ENCODE data around the gene RDX. TPM values are rescaled to one million over a fixed set of nuclear protein-coding genes. Genes with fewer than 3 reads are reported as not detected.

The RDX gene
- total RNA-seq, 2 donors from 2014 or later, result 97.5 to 100 TPM

DNA sequence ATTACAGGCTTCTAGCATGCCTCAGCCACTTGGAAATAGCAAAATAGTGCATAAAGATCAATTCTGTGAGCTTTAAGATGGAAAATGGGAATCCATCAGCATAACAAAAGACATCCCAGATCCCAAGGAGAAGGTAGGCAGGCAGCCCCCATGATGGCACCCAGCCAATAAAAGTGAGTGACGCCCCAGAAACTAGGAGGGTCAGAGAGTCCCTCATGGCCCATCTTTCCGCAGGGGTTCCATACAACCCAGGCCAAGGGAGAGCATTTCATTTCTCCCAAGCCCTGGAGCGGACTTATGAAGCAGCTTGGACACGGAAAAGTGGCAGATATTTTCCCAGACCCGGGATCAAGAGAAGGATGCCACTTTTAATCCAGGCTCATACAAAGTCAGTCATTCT, 110.0 kb downstream of the RDX start:
- ATAC-seq (no peak), DNase-seq (no peak)
- intact Hi-C loops (cut with DNase I), result no loop called here

DNA sequence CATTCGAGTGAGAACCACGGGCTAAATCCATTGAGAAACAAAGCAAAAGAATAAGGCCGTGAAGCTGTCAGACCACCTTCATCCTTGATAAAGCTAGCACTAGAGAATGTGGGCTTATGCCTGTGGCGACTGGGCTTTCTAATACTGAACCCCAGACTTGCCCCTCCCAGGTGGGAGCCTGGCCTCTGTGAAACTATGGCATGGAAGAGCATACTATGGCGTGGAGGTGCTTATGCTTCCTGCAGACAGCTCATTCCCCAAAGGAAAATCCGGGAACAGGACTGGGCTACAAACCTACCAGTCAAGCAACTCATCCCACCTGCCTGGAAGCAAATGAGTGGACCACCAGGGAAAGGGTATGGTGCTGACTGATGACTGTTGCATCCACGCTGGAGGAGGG, 110.8 kb downstream of the RDX start:
- DNase-seq (no peak), ATAC-seq (no peak)
- intact Hi-C loops (cut with DNase I), result no loop called here

DNA sequence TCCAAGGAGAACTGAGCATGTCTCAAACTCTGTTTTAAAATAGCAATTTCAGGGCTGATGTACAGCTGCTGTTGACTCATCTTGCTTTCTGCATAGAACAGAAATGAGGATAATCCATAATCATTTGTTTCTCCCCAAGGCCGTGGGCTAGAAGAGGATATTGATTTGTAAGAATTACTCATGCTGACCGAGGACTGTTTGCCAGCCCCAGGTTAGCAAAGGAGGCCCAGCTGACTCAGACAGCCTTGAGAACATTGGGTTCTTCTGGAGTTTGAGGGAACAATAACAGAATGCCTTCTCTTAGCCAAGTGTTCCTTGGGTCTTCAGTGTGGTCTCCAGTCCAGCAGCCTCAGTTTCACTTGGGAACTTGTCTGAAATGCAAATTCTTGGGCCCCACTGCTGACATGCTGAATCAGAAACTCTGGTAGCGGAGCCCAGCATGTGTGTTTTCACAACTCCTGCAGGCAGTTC, 111.3 kb downstream of the RDX start:
- intact Hi-C loops (cut with DNase I), result no loop called here
- ATAC-seq (no peak), DNase-seq (no peak)

DNA sequence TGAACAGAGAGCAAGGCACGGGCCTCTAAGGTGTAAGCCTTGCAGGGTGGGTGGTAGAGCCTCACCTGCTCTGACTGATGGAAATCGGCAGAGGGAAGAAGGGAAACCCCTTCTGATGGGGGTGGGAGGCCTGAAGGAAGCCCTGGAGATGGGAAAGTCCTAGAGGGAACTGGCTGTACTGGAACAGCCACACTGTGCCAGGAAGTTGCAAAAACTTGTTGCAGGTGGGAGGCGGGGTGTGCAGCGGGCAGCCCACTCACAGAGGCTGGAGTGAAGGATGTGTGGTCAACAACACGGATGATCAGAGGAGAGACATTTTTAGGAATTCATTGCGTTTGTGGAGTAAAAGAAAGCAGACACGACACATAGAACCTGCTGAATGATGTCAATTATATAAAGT, 112.0 kb downstream of the RDX start:
- intact Hi-C loops (cut with DNase I), result no loop called here
- ATAC-seq (no peak), DNase-seq (no peak)

DNA sequence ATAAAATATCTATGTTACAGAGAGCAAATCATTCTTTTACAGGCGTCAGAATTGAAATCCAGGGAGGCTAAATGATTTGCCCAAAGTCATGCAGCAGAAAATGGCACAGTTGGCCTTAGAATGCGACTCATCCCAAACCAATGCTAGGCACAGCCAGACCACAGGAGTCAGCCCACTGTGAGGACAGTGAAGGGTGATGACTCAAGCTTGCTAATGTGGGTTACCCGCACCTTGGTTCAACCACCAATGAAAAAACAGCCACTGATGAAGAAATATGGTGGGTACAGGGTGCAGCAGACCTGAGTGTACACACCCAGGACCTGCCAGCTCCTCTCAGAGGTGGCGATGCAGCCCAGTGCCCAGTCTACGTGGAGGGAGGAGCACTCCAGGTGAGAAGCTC, 113.5 kb downstream of the RDX start:
- intact Hi-C loops (cut with DNase I), result no loop called here
- DNase-seq, result no peak
- ATAC-seq, result no peak

DNA sequence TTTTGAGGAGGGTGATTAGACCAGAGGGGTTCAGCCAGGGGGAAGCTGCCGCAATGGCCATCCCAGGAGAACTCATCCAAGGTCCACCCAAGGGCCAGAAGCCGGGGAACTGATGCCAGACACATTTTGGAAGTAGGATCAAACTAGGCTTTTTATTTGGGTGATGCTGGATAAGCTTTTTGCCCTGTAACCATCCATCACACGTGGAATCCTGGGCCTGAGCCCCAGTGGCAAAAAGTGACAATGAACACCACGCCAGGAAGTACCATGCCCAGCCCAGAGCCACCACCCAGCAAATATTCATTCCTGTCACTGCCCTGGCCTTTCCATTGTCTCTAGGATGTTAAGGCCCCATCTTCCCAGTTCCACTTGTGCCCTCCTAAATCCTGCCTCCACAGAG, 117.3 kb downstream of the RDX start:
- intact Hi-C loops (cut with DNase I), result no loop called here

DNA sequence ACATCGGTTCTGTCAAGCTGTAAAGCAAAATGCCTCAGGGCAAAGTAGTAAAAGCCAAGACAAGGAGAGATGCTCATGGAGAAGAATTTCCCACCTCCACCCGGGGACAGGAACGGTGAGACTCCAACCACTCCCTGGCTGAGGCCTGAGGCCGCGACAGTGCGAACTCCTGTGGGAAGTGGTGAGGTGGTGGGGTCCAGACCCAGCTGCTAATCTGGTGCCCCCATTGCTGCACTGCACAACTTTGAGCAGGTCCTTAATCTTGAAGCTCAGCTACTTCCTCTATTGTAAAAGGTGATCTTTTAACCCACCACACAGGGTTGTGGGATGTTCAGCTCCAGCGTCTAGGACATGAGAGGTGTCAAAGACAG, 119.3 kb downstream of the RDX start:
- intact Hi-C loops (cut with DNase I), result no loop called here
- no peak for DNase-seq
- ATAC-seq, result no peak

More for the DNA sequence above, 117.3 kb downstream of the RDX start:
- DNase-seq, result no peak
- no peak for ATAC-seq

DNA sequence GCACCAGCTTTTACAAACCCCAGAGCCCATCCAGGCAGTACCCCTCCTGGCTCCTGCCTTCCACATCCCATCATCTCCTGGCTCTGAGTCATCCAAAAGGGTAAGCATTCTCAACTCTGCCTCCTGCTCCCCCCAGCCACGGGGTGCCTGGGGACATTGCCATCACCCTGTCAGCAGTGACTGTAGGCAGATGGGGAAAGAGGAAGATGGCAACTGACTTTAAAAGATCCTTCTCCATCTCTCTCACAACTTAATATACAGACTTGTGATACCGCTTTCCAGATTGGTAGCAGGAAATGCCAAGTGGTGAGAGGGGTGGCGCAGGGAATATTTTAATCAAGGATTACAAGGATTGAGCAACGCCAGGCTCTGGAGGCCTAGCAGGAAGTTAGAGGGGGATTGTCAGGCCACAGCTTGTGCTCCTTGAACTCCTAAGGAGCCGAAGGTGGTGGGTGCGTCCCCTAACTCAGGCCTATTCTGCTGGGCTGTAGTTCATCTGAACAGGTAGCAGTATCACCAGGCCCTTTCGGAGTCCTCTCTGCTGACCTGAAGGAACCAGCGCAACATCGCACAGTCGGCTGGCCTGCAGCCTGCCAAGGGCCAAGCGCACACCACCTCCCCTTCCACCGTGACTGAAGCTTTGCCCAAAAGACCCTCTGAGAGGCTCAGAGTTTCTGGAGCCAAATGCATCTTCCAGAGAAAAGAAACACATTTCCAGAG, 119.9 kb downstream of the RDX start:
- DNase-seq (no peak), ATAC-seq (no peak)
- intact Hi-C loops (cut with DNase I), result no loop called here

DNA sequence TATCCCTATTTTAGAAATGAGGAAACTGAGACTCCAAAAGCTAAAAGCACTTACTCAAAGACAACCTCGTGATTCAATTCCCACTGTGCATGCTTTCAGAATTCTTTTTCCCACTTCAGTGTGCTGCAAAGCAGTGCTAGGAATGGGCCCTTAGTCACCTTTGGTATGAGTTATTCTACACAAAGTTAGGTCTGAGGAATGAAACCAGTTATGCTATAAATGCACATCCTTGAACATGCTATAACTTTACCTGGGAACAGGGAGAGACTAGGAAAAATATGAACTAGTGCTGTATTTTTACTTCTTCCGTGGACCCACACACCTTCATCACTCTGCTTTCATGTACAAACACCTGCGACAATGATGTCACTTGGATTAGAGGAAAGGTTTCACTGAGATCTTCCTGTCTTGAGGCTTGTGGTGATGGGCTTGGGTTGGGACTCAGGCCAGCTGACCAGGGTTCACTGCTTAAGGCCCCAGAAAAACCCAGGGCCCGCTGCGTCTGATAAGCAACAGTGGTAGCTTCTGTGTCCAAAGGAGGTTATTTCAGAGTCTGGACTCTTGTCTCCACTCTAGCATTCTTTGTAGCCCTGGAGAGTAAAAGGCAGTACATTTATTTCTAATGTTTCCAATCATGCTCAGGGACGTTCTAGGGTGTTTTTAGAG, 121.6 kb downstream of the RDX start:
- DNase-seq, result no peak
- peak in 1 of 2 donors; percentile 31 for ATAC-seq
- intact Hi-C loops (cut with DNase I), result no loop called here

DNA sequence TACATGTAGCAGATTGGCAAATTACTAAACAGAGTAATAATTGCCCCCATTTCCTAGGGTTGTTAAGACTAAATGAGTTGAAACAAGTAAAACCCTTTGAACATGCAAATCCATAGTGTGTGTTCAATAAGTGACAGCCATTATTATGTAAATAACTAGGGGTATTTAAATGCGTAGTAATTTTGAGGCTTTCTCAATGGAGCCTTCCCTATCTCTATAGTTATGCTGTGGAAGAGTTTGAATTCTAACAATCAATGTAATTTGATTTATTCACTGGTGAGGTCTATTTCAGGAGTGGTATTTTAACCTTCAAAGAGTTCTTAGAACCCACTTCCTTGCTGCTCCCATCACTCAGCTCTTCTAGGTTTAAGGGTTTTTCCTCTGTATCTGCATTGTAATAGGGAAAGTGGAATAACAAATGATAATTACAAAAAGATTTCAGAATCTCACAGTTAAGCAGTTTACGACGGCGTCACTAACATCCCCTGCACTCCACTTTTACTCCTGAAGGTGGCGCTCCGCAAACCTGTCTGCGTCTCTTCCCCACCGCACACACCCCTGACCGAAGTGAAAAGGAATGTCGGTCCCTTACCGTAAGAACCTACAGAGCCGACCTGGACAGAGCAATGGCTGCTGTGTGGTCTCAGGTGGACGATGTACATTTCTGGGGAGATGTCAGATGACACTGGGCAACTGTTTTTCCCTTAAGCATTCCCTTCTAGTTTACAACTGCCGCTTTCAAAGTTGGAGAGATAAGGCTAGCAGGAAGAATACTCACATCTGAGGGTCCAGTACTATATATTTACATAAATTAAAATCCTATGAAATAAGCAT, 122.4 kb downstream of the RDX start:
- ATAC-seq, result peak; percentile 74 to 83
- peak; percentile 68 for DNase-seq
- intact Hi-C loops (cut with DNase I), result no loop called here

DNA sequence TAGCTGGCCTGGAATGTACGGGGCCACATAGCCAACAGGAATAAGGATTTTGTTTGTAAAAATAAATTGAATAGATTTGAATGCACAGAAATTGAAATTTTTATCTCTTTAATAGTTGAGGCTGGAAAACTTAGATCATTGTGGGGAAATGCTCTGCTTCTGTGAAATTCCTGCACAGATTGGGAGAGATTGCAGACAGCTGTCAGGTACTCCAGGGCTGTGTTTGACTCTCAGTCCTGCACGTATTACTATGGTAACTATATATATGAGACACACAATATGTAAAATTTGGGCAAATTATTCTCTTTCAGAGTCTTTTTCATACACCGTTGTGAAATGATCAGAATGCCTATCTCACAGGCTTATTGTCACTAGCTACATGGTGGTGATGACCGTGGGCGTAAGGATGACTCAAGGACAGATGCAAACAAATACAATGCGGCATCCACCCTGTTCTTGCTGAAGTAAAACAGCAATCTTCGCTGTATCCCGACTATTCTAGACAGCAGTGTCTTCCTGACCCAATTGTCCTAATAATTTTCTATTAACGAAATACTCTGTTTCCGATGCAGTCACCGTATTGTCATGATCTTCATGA, 123.8 kb downstream of the RDX start:
- intact Hi-C loops (cut with DNase I), result no loop called here
- DNase-seq (no peak), ATAC-seq (no peak)

DNA sequence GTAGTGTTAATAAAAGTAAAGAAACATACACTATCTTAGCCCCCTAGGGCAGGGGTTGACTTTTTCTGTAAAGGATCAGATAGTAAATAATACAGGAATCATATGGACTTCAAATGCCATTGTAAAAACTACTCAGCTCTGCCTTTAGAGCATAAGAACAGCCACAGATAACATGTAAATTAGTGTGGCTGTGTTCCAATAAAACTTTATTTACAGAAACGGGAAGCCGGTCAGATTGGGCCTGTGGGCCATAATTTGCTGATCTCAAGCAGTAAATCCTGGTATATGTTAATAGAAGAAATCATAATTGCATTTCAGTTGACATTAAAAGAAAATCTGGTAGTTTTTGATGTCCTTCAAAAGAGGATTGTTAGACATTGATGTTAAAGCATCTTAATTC, 126.7 kb downstream of the RDX start:
- intact Hi-C loops (cut with DNase I), result loop anchor here in 1 of 2 donors (10.0 kb wide), 1 partner anchor 225 kb away; no protein-coding TSS in a partner anchor
- no peak for DNase-seq
- no peak for ATAC-seq

DNA sequence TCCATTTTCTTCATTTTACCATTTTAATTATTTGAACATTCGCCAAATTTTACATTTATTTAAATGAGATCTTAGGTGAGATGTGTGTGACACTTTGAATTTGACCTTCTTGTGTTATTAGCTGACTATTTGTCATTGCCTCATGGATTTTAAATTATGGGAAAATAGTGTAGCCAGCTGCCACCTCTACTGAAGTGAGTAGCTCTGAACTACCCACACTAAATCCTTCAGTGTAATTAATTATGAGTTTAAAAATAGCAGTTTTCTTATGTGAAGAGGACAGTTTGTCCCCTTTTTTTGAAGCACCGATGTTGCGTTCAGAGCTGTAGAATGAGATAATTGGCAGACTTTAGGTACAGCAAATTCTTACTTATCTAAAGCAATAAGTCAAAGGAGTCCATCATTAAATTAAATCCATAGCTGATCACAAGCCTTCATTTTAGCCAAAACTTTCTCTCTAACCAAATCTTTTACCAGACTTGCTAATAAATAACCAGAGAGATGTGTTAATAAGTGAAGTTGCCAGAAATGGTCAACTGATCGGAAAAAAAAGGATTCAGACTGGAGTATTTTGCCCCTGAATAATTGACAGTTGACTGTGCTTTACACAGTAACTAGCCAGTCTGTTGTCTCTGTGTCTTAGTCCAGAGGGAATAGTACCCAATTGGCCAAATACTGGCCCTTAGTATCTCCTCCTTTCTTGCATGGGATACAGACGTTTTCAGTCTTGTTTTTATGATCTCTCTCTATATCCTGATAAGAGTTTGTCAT, 128.2 kb downstream of the RDX start:
- ATAC-seq (no peak), DNase-seq (no peak)
- intact Hi-C loops (cut with DNase I), result loop anchor here in 1 of 2 donors (10.0 kb wide), 1 partner anchor 223 kb away; no protein-coding TSS in a partner anchor

DNA sequence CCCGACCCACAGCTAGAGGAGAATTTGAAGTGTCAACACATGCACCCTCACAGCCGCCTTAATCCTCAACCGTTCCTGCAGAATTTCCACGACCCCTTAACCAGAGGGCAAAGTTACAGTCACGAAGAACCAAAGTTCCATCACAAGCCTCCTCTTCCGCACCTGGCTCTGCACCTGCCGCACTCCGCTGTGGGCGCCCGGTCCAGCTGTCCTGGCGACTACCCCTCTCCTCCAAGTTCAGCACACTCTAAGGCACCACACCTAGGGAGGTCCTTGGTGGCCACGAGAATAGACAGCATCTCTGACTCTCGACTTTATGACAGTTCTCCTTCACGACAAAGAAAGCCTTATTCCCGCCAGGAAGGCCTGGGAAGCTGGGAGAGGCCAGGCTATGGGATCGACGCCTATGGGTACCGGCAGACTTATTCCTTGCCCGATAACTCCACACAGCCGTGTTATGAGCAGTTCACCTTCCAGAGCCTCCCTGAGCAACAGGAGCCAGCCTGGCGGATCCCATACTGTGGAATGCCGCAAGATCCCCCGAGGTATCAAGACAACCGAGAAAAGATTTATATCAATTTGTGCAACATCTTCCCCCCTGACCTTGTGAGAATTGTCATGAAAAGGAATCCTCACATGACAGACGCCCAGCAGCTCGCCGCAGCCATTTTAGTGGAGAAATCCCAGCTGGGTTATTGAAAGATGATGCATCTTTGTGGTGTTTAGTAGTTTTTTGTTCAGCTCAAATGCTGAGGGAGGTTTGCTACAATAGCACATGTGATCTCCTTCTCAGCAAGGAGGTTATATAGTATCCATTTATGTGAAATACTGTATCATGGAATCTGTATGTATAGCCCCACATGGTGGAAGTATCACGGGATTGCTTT, 131.1 kb downstream of the RDX start:
- intact Hi-C loops (cut with DNase I), result loop anchor here in 1 of 2 donors (10.0 kb wide), 1 partner anchor 220 kb away; no protein-coding TSS in a partner anchor
- no peak for DNase-seq
- no peak for ATAC-seq

DNA sequence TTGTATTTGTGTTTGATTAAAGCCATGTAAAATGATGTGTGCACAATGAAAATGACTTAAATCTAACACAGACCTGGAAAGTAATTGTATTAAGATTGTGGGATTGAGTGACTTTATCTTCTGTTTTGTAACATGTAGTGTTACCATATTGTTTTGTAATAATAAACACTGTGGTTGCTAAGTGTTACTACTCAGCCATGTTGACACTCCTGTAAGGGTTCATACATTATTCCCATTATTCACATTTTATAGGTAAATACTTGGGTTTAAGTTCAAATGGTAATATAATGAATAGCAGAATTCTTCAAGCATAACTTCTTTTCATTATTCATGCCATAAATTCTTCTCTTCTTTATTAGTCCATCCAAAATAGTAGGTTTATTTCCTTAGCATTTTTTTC, 134.2 kb downstream of the RDX start:
- ATAC-seq (no peak), DNase-seq (no peak)
- intact Hi-C loops (cut with DNase I), result loop anchor here in 1 of 2 donors (10.0 kb wide), 1 partner anchor 217 kb away; no protein-coding TSS in a partner anchor

DNA sequence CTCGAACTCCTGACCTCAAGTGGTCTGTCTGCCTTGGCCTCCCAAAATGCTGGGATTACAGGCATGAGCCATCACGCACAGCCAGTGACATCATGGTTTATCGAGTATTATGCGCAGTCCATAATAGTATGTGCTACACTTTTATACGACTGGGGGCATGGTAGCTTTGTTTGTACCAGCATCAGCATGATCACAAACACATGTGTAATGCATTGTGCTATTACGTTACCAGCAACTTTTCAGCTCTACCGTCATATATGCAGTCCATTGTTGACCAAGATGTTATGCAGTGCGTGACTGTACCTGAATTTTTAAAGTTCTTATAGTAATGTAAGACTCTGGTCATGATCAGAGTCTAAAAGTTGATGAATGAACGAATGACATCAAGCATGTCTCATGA, 135.4 kb downstream of the RDX start:
- intact Hi-C loops (cut with DNase I), result loop anchor here in 1 of 2 donors (10.0 kb wide), 1 partner anchor 216 kb away; no protein-coding TSS in a partner anchor
- DNase-seq (no peak), ATAC-seq (no peak)

DNA sequence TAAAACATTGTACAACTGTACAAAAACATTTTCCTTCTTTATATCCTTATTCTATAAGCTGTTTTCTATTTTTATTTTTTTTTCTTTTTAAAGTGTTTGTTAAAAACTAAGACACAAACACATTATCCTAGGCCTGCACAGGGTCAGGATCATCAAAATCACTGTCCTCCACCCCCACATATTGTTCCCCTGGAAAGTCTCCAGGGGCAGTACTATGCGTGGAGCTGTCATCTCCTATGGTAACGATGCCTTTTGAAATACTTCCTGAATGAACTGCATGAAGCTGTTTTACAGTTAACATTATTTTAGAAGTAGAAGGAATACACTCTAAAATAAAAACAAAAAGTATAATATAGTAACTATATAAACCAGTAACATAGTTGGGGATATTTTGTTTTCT, 136.0 kb downstream of the RDX start:
- ATAC-seq, result no peak
- no peak for DNase-seq
- intact Hi-C loops (cut with DNase I), result loop anchor here in 1 of 2 donors (10.0 kb wide), 1 partner anchor 216 kb away; no protein-coding TSS in a partner anchor
